Upper lobe of left lung (tissue), 4 donors: ENCODE results near the gene PLSCR4.

Experiments
- EP300 ChIP-seq, 4 donors: sonication (generic); formaldehyde crosslinking; IDR thresholded peaks; one replicate each; pipeline ENCODE4 v1.5.1; 2017; ENCODE audit warnings: antibody characterized with exemption in 4 of 4, control low read depth in 2 of 4
- POLR2A ChIP-seq, 4 donors: fragments of 450-650 bp; IDR thresholded peaks; one replicate each; pipeline ENCODE4 v1.5.1; 2016 to 2017; ENCODE audit warnings: antibody characterized with exemption in 4 of 4, mild to moderate bottlenecking in 2 of 4
- POLR2AphosphoS5 ChIP-seq, 2 donors: sonication (generic); formaldehyde crosslinking; IDR thresholded peaks; one replicate each; pipeline ENCODE4 v1.5.1; 2017; ENCODE audit warnings: antibody characterized with exemption in 2 of 2
- TF ChIP-seq, protein P1 (sequence below), 6 experiments: fragments of 450-650 bp in 4 of 6; fragments of 200-600 bp in 2 of 6; sonication (generic) in 2 of 6; IDR thresholded peaks; one replicate each; pipeline ENCODE4 v1.5.1; 2016 to 2019; ENCODE audit warnings: antibody characterized with exemption in 6 of 6

DNA sequence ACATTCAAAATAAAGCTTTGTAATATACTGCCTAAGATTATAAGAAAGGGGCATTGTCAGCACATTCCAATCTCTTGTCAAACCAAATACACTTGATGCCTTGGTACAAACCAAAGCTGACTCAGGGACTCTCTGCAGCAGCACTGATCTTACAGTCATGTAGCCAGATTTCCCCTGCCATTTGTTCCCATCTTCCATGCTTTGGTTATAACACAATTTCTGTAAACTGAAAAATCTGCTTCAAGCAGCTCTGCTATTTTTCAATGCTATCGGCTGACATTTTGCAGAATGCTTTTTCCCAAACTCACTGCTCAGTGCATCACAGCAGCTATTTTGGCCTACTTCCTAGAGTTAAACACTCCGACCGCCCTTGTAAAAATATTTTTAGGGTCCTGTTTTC, 108.1 kb downstream of the PLSCR4 start:
- TF ChIP-seq EP300 (IDR thresholded peaks at IDR 0.05) (no peak), POLR2A (IDR thresholded peaks at IDR 0.05) (no peak), POLR2AphosphoS5 (IDR thresholded peaks at IDR 0.05) (no peak)
- TF ChIP-seq, protein P1, sequence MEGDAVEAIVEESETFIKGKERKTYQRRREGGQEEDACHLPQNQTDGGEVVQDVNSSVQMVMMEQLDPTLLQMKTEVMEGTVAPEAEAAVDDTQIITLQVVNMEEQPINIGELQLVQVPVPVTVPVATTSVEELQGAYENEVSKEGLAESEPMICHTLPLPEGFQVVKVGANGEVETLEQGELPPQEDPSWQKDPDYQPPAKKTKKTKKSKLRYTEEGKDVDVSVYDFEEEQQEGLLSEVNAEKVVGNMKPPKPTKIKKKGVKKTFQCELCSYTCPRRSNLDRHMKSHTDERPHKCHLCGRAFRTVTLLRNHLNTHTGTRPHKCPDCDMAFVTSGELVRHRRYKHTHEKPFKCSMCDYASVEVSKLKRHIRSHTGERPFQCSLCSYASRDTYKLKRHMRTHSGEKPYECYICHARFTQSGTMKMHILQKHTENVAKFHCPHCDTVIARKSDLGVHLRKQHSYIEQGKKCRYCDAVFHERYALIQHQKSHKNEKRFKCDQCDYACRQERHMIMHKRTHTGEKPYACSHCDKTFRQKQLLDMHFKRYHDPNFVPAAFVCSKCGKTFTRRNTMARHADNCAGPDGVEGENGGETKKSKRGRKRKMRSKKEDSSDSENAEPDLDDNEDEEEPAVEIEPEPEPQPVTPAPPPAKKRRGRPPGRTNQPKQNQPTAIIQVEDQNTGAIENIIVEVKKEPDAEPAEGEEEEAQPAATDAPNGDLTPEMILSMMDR (IDR thresholded peaks at IDR 0.05) = no peak
